Mesenteric fat pad (tissue), 1 donor: ENCODE measurements around the gene CTNND2. TPM values are rescaled to one million over a fixed set of nuclear protein-coding genes. Genes with fewer than 3 reads are reported as not detected.
"Not testable (repeated sequence)": the region's sequence is repeated elsewhere in the genome, so short reads cannot be mapped to it uniquely, and the experiment has no call there.

Source experiments
- DNase-seq: peaks from one replicate; pipeline ENCODE4 v3.0.0-alpha.2; 2020; ENCODE audit warnings: low spot score
- total RNA-seq: library from RNA; stranded (reverse); fragmentation: NEBNext Ultra II Directional; extraction: Animal tissue kit (Norgen Biotek cat#: 25700); gene quantifications from one replicate; pipeline ENCODE4 v1.2.1, GENCODE V29; 2021
- donor health status: DM: yes; HTN: yes; CAD: no.

The CTNND2 gene
- total RNA-seq, 1 donor from 2014 or later = 1.8 TPM

GRCh38 chr5:11675184-11675583 is 229.1 kb downstream of the CTNND2 start:
- no peak for DNase-seq

- no peak for DNase-seq
These were observed 231.7 kb downstream of the CTNND2 start for GRCh38 chr5:11672385-11673085.

GRCh38 chr5:11658376-11658775 is 245.9 kb downstream of the CTNND2 start:
- no peak for DNase-seq

DNA sequence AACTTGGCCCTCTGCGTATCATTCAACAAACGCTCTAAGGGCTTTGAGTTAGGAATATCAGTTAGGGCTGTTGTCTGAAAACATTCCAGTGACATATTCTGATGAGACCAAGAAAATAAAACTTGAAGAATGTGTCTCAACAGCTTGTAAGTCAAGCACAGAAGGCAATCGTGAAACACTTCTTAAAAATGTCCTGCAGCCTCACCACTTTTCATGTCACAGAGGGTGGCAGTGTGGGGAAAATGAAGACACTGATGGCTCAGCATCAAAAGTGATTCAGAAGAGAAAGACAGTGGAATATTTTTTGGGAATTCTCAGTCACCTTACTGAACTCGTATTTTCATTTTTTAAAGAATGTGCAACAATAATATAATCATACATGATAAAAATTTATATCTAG is 247.3 kb downstream of the CTNND2 start:
- DNase-seq = no peak

DNA sequence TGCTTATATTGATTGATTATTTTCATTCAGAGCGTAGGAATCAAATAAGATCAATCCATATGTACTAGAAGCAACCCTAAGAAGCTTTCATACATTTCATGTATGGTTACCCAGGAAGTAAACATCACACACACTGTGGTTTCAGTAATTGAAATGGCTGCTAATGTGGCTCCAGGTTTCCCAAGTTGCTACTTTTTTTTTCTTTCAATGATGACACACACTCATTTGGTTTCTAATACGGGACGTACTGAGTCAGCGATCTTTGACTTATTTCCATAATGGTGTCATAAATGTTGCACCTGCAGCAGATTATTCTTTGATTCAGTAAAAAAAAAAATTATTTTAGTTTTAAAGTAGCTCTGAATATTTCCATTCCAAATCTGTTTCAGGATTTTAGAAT is 248.6 kb downstream of the CTNND2 start:
- no peak for DNase-seq

GRCh38 chr5:11650936-11651335 is 253.3 kb downstream of the CTNND2 start:
- DNase-seq = no peak

GRCh38 chr5:11646141-11646540 is 258.1 kb downstream of the CTNND2 start:
- no peak for DNase-seq

DNA sequence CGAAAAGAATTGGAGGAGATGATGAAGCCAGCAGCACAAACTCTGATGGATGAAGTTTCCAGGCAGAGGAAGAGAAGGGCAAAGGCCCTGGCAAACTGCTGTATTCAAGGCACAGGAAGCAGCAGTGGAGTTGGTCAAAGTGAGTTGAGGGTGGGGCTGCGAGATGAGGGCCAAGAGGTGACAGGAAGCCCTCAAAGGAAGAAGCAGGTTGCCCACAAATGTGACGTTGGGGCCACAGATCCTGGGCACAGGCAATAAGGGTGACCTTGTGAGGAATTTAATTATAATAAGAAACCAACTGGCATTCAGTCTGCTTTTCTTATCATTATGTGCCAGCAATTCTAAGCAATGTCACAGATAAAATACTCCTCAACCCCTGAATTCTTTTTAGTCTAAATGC is 261.8 kb downstream of the CTNND2 start:
- no peak for DNase-seq

DNA sequence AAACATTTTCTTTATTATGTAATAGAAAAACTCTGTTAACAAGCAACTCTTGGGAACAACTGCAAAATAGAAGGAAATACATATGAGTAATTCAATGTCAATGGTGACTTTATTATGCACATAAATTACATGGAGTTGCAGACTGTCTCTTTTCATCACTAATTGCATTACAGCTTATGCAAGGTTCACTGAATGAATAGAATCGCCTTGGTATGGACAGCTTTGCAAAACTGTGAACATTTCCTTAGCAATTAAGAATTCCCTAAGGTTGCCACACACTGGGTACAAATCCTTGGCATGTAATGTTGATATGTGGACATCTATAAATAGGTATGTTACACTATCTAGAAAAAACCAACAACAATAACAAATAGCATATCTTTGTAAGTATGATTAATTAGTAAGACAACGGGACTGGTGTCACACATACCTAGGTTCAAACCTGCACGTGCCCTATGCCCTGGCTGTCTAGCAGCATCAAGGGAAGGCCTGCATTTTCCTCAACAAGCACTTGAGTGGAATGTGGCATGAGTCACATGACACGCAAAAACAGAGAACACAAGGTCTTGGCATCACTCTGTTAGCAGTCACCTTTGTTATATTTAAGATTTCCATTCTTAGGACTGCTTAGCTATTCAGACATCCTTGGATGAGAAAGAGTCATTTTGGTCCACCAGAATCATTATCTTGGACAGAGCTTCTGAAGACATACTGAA is 263.9 kb downstream of the CTNND2 start:
- DNase-seq = no peak

DNA sequence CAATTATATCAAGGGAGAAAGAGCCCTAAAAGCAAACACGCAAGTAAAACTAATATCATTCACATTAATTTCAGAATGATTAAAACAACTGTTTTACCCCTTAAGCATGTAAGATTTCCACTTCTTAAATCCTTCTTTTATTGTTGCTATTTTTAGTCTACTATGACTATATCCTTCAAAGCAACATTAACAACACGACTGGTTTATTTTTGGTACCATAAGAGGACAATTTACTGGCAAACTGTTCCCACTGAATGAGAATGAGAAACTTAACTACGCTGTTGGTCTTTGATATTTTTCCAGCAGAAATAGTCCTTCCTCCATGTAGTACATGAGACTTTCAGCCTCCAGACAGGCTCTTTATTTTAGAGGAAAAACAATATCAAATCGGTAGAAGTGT is 281.5 kb downstream of the CTNND2 start:
- DNase-seq = no peak

DNA sequence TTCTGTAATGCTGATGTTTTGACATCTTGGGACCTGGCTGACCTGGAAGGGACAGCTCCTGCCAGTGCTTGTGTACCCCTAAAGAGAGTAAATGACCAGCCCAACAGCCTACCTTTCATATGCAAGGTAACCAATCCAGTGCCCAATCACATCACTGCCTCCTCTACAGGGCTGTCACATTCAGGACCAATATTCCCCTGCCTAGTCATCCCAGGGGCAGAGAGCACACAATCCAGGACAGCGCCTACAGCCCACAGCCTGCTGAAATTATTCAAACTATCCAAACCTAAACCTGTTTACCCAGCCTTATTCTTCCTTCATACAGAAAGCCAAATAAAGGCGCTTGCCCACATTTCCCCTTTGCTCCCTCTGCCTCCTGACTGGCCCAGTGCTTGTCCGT is 284.1 kb downstream of the CTNND2 start:
- no peak for DNase-seq

GRCh38 chr5:11619339-11620024 is 284.8 kb downstream of the CTNND2 start:
- no peak for DNase-seq

- DNase-seq = no peak
These were observed 287.2 kb downstream of the CTNND2 start for GRCh38 chr5:11617080-11617479.

- not testable (repeated sequence) for DNase-seq
These were observed 287.6 kb downstream of the CTNND2 start for GRCh38 chr5:11616624-11617023.

DNA sequence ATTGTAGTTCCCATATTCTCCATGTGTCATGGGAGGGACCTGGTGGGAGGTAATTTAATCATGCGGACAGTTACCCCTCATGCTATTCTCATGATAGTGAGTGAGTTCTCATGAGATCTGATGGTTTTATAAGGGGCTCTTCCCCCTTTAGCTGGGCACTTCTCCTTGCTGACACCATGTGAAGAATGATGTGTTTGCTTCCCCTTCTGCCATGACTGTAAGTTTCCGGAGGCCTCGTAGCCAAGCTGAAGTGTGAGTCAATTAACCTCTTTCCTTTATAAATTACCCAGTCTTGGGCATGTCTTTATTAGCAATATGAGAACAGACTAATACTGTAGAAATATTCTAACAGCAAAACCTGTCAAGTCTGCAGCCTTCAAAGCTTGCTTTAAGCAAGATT is 293.2 kb downstream of the CTNND2 start:
- no peak for DNase-seq

GRCh38 chr5:11609570-11610303 is 294.5 kb downstream of the CTNND2 start:
- DNase-seq = no peak

- DNase-seq = no peak
These were observed 295.7 kb downstream of the CTNND2 start for GRCh38 chr5:11608530-11608929.

DNA sequence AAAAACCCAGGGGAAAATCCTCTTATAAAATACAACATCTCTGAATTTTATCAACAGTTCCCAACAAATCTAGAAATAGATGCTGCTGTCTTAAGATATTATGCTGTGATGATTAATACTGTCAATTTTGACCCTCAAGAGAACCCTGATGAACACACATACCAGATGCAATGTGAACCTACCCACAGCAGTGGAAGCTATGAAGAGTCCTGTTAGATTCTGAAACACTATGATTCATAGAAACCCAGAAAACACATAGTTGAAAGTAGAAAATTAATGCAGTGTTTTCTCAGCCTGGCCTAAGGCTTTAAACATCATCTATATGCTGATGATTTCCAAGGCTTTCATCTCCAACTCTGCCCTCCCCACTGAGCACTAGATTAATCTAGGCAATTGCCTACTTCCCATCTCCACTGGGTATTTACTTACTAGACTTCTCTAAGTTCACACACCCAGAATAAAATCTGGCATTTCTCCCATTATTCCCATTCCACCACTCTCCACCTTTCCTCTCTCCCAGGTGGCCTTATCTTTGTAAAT is 296.2 kb downstream of the CTNND2 start:
- DNase-seq = no peak

DNA sequence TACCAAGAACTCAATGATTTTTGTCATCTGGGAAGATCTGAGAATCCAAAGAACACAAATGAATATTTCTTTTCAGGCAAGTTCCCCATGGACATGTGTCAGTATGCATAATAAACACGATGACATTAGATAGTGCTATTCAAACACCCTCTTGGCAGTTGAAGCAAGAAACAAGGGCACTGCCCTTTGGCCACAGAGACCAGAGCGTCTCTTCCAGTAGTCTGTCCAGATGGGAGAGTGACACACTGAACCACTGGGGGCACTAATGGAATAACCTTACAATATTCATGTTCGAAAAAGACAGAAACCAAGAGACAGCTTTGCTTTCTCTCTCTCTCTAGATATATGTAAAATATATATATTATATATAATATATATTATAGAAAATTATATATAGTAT is 301.9 kb downstream of the CTNND2 start:
- DNase-seq = no peak

DNA sequence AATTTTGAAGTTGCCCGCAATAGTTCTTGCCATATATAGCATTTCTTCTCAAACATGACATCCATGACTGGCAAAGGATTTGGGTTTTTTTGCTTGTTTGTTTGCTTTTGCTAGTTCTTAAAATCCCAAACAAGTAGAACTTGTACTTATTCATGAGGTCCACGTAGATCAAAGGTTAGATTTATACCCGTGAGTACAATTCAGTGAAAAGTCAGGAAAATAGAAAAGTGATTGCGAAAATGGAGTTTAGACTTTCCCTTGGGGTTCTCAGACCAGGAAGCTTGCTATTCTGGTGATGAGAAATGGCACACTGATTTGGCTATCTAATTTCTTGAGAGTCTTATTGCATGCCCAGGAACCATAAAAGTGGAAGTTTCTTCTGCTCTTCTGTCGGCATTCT is 304.7 kb downstream of the CTNND2 start:
- DNase-seq = no peak

DNA sequence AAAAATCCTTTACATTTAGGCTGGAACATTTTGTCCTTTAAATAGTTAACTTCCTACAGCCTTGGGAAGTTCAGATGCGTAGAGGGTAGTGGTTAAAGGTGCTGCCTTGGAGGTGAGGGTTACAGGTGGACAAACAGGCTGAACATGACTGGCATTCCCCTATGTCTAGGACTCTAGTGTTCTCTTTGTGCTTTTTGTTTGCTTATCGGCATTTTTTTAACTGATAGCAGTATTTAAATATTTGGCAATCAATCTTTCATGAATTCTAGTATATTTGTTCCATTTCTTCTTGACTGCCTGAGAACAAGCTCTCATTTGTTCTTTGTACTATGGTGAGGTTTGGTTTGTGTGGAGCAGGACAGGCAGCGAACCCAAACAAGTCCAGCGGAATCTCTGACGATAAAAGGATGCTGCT is 307.6 kb downstream of the CTNND2 start:
- no peak for DNase-seq
